Superior temporal gyrus (tissue), 1 donor: ENCODE measurements around the gene KRTAP4-9.
A peak's percentile ranks its signal among the peaks of the same experiment; 100 is the strongest.
"Not testable (repeated sequence)": the region's sequence is repeated elsewhere in the genome, so short reads cannot be mapped to it uniquely, and the experiment has no call there.

Source experiments
- DNase-seq: peaks from one replicate; pipeline ENCODE4 v3.0.0-alpha.2; 2016; ENCODE audit errors: extremely low spot score

The KRTAP4-9 gene

DNA sequence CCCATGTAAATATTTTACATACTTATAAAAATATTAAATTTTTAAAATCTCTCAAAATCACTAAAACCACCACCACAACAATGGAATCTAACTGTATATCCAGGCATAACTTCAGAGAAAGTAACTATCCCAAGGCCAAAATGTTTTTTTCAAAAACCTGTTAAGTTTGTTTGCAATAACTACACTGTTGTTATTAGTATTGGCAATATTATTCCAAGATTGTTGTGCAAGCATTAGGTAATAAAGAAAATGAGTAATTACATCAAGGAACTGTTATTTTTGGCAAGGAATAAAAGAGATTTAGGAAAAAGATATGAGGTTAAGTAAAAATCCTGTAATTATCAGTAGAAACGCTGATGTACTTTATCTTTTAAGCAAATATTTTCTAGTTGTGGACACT is 22.2 kb downstream of the KRTAP4-9 start:
- no peak for DNase-seq

GRCh38 chr17:41131979-41132378 is 26.8 kb downstream of the KRTAP4-9 start:
- no peak for DNase-seq

GRCh38 chr17:41133880-41134735 is 28.9 kb downstream of the KRTAP4-9 start:
- no peak for DNase-seq

- not testable (repeated sequence) for DNase-seq
Observed at GRCh38 chr17:41139865-41140264, 34.7 kb downstream of the KRTAP4-9 start.

DNA sequence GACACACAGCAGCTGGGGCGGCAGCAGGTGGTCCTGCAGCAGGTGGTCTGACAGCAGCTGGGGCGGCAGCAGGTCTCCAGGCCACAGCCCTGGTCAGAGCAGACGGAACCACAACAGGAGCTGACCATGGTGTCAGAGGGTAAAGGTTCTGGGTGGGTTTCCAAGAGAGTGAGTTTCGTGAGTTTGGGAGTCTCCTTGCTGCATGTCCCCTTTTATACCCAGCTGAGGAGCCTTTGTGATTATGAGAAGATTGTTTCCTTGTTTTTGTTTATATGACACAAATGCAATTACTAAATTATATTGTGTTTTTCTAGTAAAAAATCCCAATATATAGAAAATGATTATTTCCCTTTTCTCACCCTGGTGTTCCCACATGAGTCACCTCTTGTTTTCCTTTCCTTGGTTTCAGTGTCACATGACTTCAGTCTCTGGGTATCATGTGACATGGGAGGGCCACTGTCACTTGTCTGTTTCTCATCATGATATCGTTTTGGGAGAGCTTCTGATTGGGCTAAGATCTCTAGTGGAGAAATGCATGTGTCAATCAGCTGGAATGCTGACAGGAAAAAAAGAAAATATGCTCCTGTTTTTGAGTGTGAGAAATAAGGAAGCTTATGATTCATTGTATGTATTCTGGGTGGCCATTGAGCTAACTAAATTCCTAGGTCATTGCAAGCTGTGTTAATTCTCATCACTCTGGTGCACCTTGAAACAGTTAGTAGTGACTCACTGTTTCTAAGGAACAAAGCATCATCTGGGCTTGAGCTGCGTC is 35.4 kb downstream of the KRTAP4-9 start, which contains the start of gene KRTAP4-6:
Gene KRTAP4-6, minus strand, starts transcription at position 185 of the 772 bp plus-strand sequence. Its CDS starts 57 bp downstream, at position 128.
- no peak for DNase-seq

DNA sequence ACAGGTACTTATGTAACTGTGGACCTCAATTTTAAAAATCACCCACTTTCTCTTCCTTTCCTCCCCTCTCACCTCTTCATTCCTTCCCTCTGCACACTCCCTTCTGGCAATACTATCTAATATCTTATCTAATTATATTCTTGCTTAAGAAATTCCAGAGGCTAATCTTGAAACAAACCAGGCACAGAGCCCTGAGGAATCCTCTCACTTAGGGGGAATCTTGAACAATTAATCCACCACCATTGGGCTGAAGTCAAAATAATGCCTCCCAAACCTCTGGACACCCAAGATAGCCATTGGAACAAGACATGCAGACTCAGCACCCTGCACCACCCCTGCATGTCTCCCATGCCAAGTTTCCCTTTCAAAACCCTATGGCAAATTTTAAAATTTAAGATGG is 36.2 kb downstream of the KRTAP4-9 start:
- no peak for DNase-seq

GRCh38 chr17:41144846-41145245 is 39.7 kb downstream of the KRTAP4-9 start:
- no peak for DNase-seq

- DNase-seq, result no peak
Observed at GRCh38 chr17:41145261-41145660, 40.1 kb downstream of the KRTAP4-9 start.

DNA sequence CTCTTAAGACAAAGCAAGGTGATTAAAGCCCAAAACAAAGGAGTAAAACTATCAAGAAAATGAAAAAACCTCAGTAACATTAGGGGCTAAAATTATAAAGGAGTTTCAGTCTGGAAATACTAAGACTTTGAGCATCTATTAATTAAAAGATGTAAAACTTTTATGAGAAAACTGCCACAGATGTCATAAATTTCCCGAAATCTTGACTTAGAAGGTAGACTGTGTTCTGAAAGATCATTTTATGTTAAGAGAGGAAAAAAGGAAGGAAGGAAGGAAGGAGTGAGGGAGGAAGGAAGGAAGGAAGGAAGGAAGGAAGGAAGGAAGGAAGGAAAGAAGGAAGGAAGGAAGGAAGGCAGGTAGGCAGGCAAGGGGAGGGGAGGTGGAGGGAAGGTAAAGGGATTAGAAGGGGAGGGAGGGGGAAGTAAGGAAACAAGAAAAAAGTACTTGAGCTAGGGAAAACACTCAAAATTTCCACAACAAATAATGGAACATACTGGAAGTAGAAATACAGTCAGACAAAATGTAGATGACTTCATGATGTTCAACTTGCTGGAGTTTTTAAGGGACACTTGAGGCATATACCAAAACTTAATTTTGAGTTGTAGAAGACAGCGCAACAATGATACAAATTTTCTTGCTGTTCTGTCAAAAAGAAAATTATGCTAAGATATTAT is 42.5 kb downstream of the KRTAP4-9 start:
- no peak for DNase-seq

GRCh38 chr17:41148971-41149651 is 43.9 kb downstream of the KRTAP4-9 start:
- DNase-seq, result not testable (repeated sequence)

- no peak for DNase-seq
Observed at GRCh38 chr17:41149652-41149985, 44.4 kb downstream of the KRTAP4-9 start, which contains the start of gene KRTAP4-5. Gene KRTAP4-5 (minus strand): TSS chr17:41149825. CDS start chr17:41149767, 58 bp downstream.

DNA sequence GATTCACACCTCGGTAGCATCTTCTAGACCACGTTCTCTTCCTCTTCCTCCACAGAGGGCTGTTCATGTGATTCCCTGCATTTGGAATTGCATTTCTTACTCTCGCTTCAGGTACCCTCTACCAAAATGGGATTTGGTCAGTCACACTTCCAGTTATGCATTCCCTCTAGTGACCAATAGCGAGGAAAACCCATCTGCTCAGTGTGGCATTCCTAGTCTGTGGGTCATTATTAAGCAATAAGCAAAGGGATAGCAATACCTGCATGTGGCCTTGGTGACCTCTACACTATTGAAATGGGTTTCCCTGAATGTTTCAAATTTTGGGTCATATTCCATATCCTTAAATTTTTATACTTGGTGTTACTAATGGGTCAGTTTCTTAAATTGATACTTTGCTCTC is 44.8 kb downstream of the KRTAP4-9 start:
- DNase-seq, result no peak

DNA sequence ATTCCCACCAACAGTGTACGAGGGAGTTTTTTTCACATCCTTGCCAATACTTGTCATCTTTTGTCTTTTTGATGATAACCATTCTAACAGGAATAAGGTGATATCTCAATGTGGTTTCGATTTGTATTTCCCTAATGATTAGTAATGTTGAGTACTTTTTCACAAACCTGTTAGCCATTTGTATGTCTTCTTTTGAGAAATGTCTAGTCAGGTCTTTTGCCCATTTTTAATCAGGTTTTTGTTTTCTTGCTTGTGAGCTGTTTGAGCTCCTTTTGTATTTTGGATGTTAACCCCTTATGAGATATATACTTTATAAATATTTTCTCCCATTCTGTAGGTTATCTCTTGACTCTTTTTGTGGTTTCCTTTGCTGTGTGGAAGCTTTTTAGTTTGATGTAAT is 46.3 kb downstream of the KRTAP4-9 start:
- no peak for DNase-seq

GRCh38 chr17:41153856-41154255 is 48.7 kb downstream of the KRTAP4-9 start:
- DNase-seq, result peak; percentile 12
